Stomach (tissue), 4 donors: ENCODE measurements around the gene NEURL3.

Experiments used
- CTCF ChIP-seq, 7 experiments: fragments of 450-650 bp in 4 of 7; fragments of 200-600 bp in 3 of 7; sonication (generic) in 3 of 7; IDR thresholded peaks; one replicate each; pipeline ENCODE4 v1.5.1; 2016 to 2019; ENCODE audit warnings: antibody characterized with exemption in 7 of 7, control low read depth in 2 of 7, mild to moderate bottlenecking in 1 of 7
- EP300 ChIP-seq: sonication (generic); formaldehyde crosslinking; IDR thresholded peaks from one replicate; pipeline ENCODE4 v1.6.1; 2017; ENCODE audit warnings: antibody characterized with exemption
- POLR2A ChIP-seq, 4 donors: fragments of 450-650 bp; IDR thresholded peaks; one replicate each; pipeline ENCODE4 v1.6.1; 2016; ENCODE audit warnings: antibody characterized with exemption in 4 of 4, control low read depth in 2 of 4, mild to moderate bottlenecking in 1 of 4, moderate library complexity in 1 of 4
- POLR2AphosphoS5 ChIP-seq, 3 donors: sonication (generic); formaldehyde crosslinking; IDR thresholded peaks; one replicate each; pipeline ENCODE4 v1.6.1; 2016; ENCODE audit warnings: antibody characterized with exemption in 3 of 3

GRCh38 chr2:96540136-96540535 lies 35.0 kb upstream of the NEURL3 start:
- TF ChIP-seq CTCF (IDR thresholded peaks at IDR 0.05) (no peak), POLR2AphosphoS5 (IDR thresholded peaks at IDR 0.05) (no peak), EP300 (no peak), POLR2A (IDR thresholded peaks at IDR 0.05) (no peak)
